ENCODE results near the gene FHOD3. TPM values are rescaled to one million over a fixed set of nuclear protein-coding genes. Genes with fewer than 3 reads are reported as not detected.

Gene FHOD3
- total RNA-seq, 1 experiment from 2014 or later, result 0.34 TPM

- Histone ChIP-seq H3K27me3 (replicated peaks; ENCODE audit: insufficient read depth, low read depth, low read length, poor library complexity) (no peaks in the 10 kb centered on the region), H3K4me1 (ENCODE audit: insufficient read depth, low read length, poor library complexity, severe bottlenecking) (no peaks in the 10 kb centered on the region), H3K27ac (ENCODE audit: low read depth, low read length, poor library complexity, severe bottlenecking) (no peak overlapping the region), H3K9me3 (ENCODE audit: low read depth, low read length, poor library complexity, severe bottlenecking) (no peaks in the 10 kb centered on the region), H3K4me3 (ENCODE audit: low read depth, low read length, poor library complexity, severe bottlenecking) (no peak overlapping the region), H3K36me3 (ENCODE audit: insufficient read depth, low read length, poor library complexity, severe bottlenecking) (no peaks in the 10 kb centered on the region)
- intact Hi-C loops (cut with micrococcal nuclease; ENCODE audit: unreplicated experiment), result no loop called here
- no peak for DNase-seq (ENCODE audit: low spot score)
- TF ChIP-seq CTCF (conservative IDR thresholded peaks at IDR 0.05; ENCODE audit: low read depth, low read length) (no peak), EZH2 (IDR thresholded peaks at IDR 0.05; ENCODE audit: borderline replicate concordance, low read depth, low read length, poor library complexity, severe bottlenecking) (no peak)
- ChIA-PET POLR2A (ENCODE audit: low non-redundant PET) (no interaction called here), CTCF (no interaction called here)
- no TSS peak for BruUV-seq (replicated peaks)
Observed at GRCh38 chr18:36608107-36608506, 310.6 kb downstream of the FHOD3 start.

GRCh38 chr18:36610258-36610657 lies 312.7 kb downstream of the FHOD3 start:
- CTCF ChIA-PET, result no interaction called here

GRCh38 chr18:36610661-36611060 lies 313.1 kb downstream of the FHOD3 start:
- TF ChIP-seq EZH2 (IDR thresholded peaks at IDR 0.05; ENCODE audit: borderline replicate concordance, low read depth, low read length, poor library complexity, severe bottlenecking) (no peak), CTCF (conservative IDR thresholded peaks at IDR 0.05; ENCODE audit: low read depth, low read length) (no peak)
- no peaks in the 10 kb centered on the region for H3K4me1 ChIP-seq (ENCODE audit: insufficient read depth, low read length, poor library complexity, severe bottlenecking)
- no peaks in the 10 kb centered on the region for H3K36me3 ChIP-seq (ENCODE audit: insufficient read depth, low read length, poor library complexity, severe bottlenecking)
- ChIA-PET POLR2A (ENCODE audit: low non-redundant PET) (no interaction called here), CTCF (no interaction called here)
- no peaks in the 10 kb centered on the region for H3K9me3 ChIP-seq (ENCODE audit: low read depth, low read length, poor library complexity, severe bottlenecking)
- H3K4me3 ChIP-seq (ENCODE audit: low read depth, low read length, poor library complexity, severe bottlenecking), result no peak overlapping the region
- BruUV-seq (replicated peaks), result no TSS peak
- H3K27me3 ChIP-seq (replicated peaks; ENCODE audit: insufficient read depth, low read depth, low read length, poor library complexity), result no peaks in the 10 kb centered on the region
- DNase-seq (ENCODE audit: low spot score), result no peak
- H3K27ac ChIP-seq (ENCODE audit: low read depth, low read length, poor library complexity, severe bottlenecking), result no peak overlapping the region
- intact Hi-C loops (cut with micrococcal nuclease; ENCODE audit: unreplicated experiment), result loop anchor here (10.0 kb wide), 1 partner anchor 56 kb away; no protein-coding TSS in a partner anchor

More at GRCh38 chr18:36610258-36610657, 312.7 kb downstream of the FHOD3 start:
- no peak for DNase-seq (ENCODE audit: low spot score)
- Histone ChIP-seq H3K4me3 (ENCODE audit: low read depth, low read length, poor library complexity, severe bottlenecking) (no peak overlapping the region), H3K36me3 (ENCODE audit: insufficient read depth, low read length, poor library complexity, severe bottlenecking) (no peaks in the 10 kb centered on the region), H3K27ac (ENCODE audit: low read depth, low read length, poor library complexity, severe bottlenecking) (no peak overlapping the region), H3K9me3 (ENCODE audit: low read depth, low read length, poor library complexity, severe bottlenecking) (no peaks in the 10 kb centered on the region), H3K4me1 (ENCODE audit: insufficient read depth, low read length, poor library complexity, severe bottlenecking) (no peaks in the 10 kb centered on the region), H3K27me3 (replicated peaks; ENCODE audit: insufficient read depth, low read depth, low read length, poor library complexity) (no peaks in the 10 kb centered on the region)
- POLR2A ChIA-PET (ENCODE audit: low non-redundant PET), result no interaction called here
- TF ChIP-seq EZH2 (IDR thresholded peaks at IDR 0.05; ENCODE audit: borderline replicate concordance, low read depth, low read length, poor library complexity, severe bottlenecking), result no peak
- TF ChIP-seq CTCF (conservative IDR thresholded peaks at IDR 0.05; ENCODE audit: low read depth, low read length), result no peak
- intact Hi-C loops (cut with micrococcal nuclease; ENCODE audit: unreplicated experiment), result loop anchor here (10.0 kb wide), 1 partner anchor 55 kb away; no protein-coding TSS in a partner anchor
- no TSS peak for BruUV-seq (replicated peaks)

Measured in A673 (cell line).